HCT116 (cell line): ENCODE data around the gene ZNF516. TPM values are rescaled to one million over a fixed set of nuclear protein-coding genes. Genes with fewer than 3 reads are reported as not detected.

Experiments
- ATAC-seq: fragments of 200-7000 bp; cut with Tn5 transposase; 2 replicates; pipeline ENCODE4 v1.9.1; 2020; ENCODE audit warnings: mild to moderate bottlenecking, moderate library complexity
- BruUV-seq: library from RNA; stranded (reverse); fragments of 400-500 nt; replicated peaks from 2 replicates; lab custom pipeline; 2021; lab: Mats Ljungman, UMichigan
- CTCF ChIA-PET: fragments of 300-600 bp; sonication (Branson Sonifier 250); formaldehyde crosslinking; loops from one replicate; lab custom pipeline; 2021; ENCODE audit warnings: antibody characterized with exemption; lab: Charles Lee
- POLR2A ChIA-PET: fragments of 300-600, 350-600 bp; sonication (Branson Sonifier 250); formaldehyde crosslinking; loops from one replicate; lab custom pipeline; 2021; ENCODE audit warnings: antibody characterized with exemption; lab: Charles Lee
- RAD21 ChIA-PET, 2 experiments: fragments of 300-600 bp; sonication (Branson Sonifier 250); formaldehyde crosslinking; loops; one replicate each; lab custom pipeline; 2023; ENCODE audit warnings: low total read pairs in 2 of 2; ENCODE audit not compliant: uncharacterized antibody in 2 of 2, unreplicated experiment in 2 of 2, low non-redundant PET in 1 of 2; lab: Charles Lee
- DNase-seq: peaks from one replicate; pipeline ENCODE4 v3.0.0-alpha.2; 2010; ENCODE audit warnings: low read depth, low spot score
- H2AFZ ChIP-seq: fragments of 200-600 bp; shearing (Covaris generic), sonication (generic); 2 replicates; pipeline ENCODE4 v1.6.1; 2017; ENCODE audit warnings: low read depth, mixed run types, mixed read lengths, antibody characterized with exemption, low read length; ENCODE audit not compliant: poor library complexity, severe bottlenecking
- H3K27ac ChIP-seq: 2 replicates; pipeline ENCODE4 v1.5.1; 2012; ENCODE audit warnings: low read depth, low read length
- H3K27me3 ChIP-seq: fragments of 200-600 bp; sonication (generic); 2 replicates; pipeline ENCODE4 v1.6.1; 2016; ENCODE audit warnings: mixed run types, low read length, mixed read lengths; ENCODE audit not compliant: insufficient read depth
- H3K36me3 ChIP-seq, 2 experiments: fragments of 200-500 bp in 1 of 2; fragments of 200-600 bp in 1 of 2; sonication (Bioruptor generic) in 1 of 2; sonication (generic) in 1 of 2; 2 replicates each; pipeline versions ENCODE4 v1.5.1 to v1.6.1; 2014 to 2016; ENCODE audit warnings: low read length in 2 of 2, inconsistent platforms in 1 of 2, mixed read lengths in 1 of 2, mixed run types in 1 of 2; ENCODE audit not compliant: insufficient read depth in 2 of 2, control insufficient read depth in 1 of 2
- H3K4me1 ChIP-seq, 2 experiments: fragments of 200-600 bp in 1 of 2; sonication (generic) in 1 of 2; 2 replicates each; pipeline versions ENCODE4 v1.5.1 to v1.6.1; 2012 to 2017; ENCODE audit warnings: low read length in 2 of 2, inconsistent platforms in 1 of 2, mild to moderate bottlenecking in 1 of 2, mixed read lengths in 1 of 2, mixed run types in 1 of 2, moderate library complexity in 1 of 2; ENCODE audit not compliant: insufficient read depth in 2 of 2, control insufficient read depth in 1 of 2
- H3K4me2 ChIP-seq: fragments of 200-600 bp; sonication (generic); 2 replicates; pipeline ENCODE4 v1.6.1; 2017; ENCODE audit warnings: mixed run types, low read length, mixed read lengths
- H3K4me3 ChIP-seq, 2 experiments: fragments of 200-600 bp in 1 of 2; sonication (generic) in 1 of 2; replicated peaks in 1 of 2; 2 replicates each; pipeline ENCODE4 v1.5.1; 2011 to 2016; ENCODE audit warnings: low read length in 2 of 2, control low read depth in 1 of 2, low read depth in 1 of 2, mild to moderate bottlenecking in 1 of 2, mixed read lengths in 1 of 2, mixed run types in 1 of 2
- H3K79me2 ChIP-seq: fragments of 200-600 bp; sonication (generic); 2 replicates; pipeline ENCODE4 v1.6.1; 2017; ENCODE audit warnings: mild to moderate bottlenecking, mixed run types, low read length, moderate library complexity, mixed read lengths; ENCODE audit not compliant: insufficient read depth
- H3K9ac ChIP-seq: fragments of 200-600 bp; sonication (generic); 2 replicates; pipeline ENCODE4 v1.6.1; 2016; ENCODE audit warnings: low read length, mixed read lengths
- H3K9me2 ChIP-seq: fragments of 200-600 bp; sonication (generic), shearing (Covaris generic); 2 replicates; pipeline ENCODE4 v1.6.1; 2017; ENCODE audit warnings: mixed run types, mild to moderate bottlenecking, moderate library complexity; ENCODE audit not compliant: insufficient read depth
- H3K9me3 ChIP-seq, 2 experiments: fragments of 200-500 bp in 1 of 2; fragments of 200-600 bp in 1 of 2; sonication (Bioruptor generic) in 1 of 2; sonication (generic) in 1 of 2; 2 replicates each; pipeline ENCODE4 v1.6.1; 2014 to 2017; ENCODE audit warnings: low read length in 2 of 2, mixed read lengths in 2 of 2, inconsistent platforms in 1 of 2, low read depth in 1 of 2, mild to moderate bottlenecking in 1 of 2, mixed run types in 1 of 2, moderate library complexity in 1 of 2; ENCODE audit not compliant: control insufficient read depth in 1 of 2, insufficient read depth in 1 of 2
- H4K20me1 ChIP-seq: fragments of 200-600 bp; sonication (generic), shearing (Covaris generic); 2 replicates; pipeline ENCODE4 v1.6.1; 2017; ENCODE audit warnings: mixed run types, mild to moderate bottlenecking, moderate library complexity; ENCODE audit not compliant: insufficient read depth
- CBX3 ChIP-seq: IDR thresholded peaks from 2 replicates; pipeline ENCODE4 v1.6.1; 2012; ENCODE audit warnings: low read depth
- ELF1 ChIP-seq: IDR thresholded peaks from 2 replicates; pipeline ENCODE4 v1.6.1; 2012; ENCODE audit warnings: low read depth, borderline replicate concordance
- EZH2 ChIP-seq: fragments of 200-600 bp; sonication (generic); IDR thresholded peaks from 2 replicates; pipeline ENCODE4 v1.6.1; 2017; ENCODE audit warnings: antibody characterized with exemption, mixed run types
- EZH2phosphoT487 ChIP-seq: fragments of 200-600 bp; IDR thresholded peaks from 2 replicates; pipeline ENCODE4 v1.6.1; 2018; ENCODE audit warnings: antibody characterized with exemption, borderline replicate concordance
- JUND ChIP-seq: IDR thresholded peaks from 2 replicates; pipeline ENCODE4 v1.6.1; 2012
- POLR2A ChIP-seq: IDR thresholded peaks from 2 replicates; pipeline ENCODE4 v1.7.0; 2011; ENCODE audit warnings: borderline replicate concordance; ENCODE audit not compliant: insufficient read depth, insufficient read length; ENCODE audit errors: extremely low read depth
- SP1 ChIP-seq: IDR thresholded peaks from 2 replicates; pipeline ENCODE4 v1.6.1; 2012; ENCODE audit warnings: low read depth
- SRF ChIP-seq: IDR thresholded peaks from 2 replicates; pipeline ENCODE4 v1.6.1; 2012; ENCODE audit warnings: low read depth
- TCF7L2 ChIP-seq: IDR thresholded peaks from 2 replicates; pipeline ENCODE4 v1.7.0; 2011; ENCODE audit warnings: borderline replicate concordance, inconsistent platforms; ENCODE audit not compliant: insufficient read depth, insufficient read length; ENCODE audit errors: extremely low read depth
- ZFX ChIP-seq: fragments of 450-650 bp; IDR thresholded peaks from 2 replicates; pipeline ENCODE4 v1.6.1; 2017
- intact Hi-C: fragments of 100-400 bp; cut with micrococcal nuclease; formaldehyde crosslinking; loops from 2 replicates; pipeline ENCODE4 v1.10.0; 2022
- total RNA-seq: library from RNA; stranded (reverse); gene quantifications from one replicate; pipeline ENCODE4 v1.2.1, GENCODE V29; 2021; ENCODE audit not compliant: unreplicated experiment
- TF ChIP-seq, protein P1 (sequence below), 3 experiments: fragments of 200-600 bp in 1 of 3; sonication (generic) in 1 of 3; IDR thresholded peaks in 2 of 3; conservative IDR thresholded peaks in 1 of 3; 2 replicates each; pipeline ENCODE4 v1.5.1; 2012 to 2017; ENCODE audit warnings: low read depth in 2 of 3, low read length in 2 of 3, antibody characterized with exemption in 1 of 3, borderline replicate concordance in 1 of 3, control low read depth in 1 of 3, mild to moderate bottlenecking in 1 of 3, mixed read lengths in 1 of 3, mixed run types in 1 of 3, moderate library complexity in 1 of 3; ENCODE audit not compliant: insufficient read depth in 1 of 3
- TF ChIP-seq, protein P2 (sequence below): IDR thresholded peaks from 2 replicates; pipeline ENCODE4 v1.6.1; 2012

The ZNF516 gene
- total RNA-seq, 1 experiment from 2014 or later: 32.0 TPM

DNA sequence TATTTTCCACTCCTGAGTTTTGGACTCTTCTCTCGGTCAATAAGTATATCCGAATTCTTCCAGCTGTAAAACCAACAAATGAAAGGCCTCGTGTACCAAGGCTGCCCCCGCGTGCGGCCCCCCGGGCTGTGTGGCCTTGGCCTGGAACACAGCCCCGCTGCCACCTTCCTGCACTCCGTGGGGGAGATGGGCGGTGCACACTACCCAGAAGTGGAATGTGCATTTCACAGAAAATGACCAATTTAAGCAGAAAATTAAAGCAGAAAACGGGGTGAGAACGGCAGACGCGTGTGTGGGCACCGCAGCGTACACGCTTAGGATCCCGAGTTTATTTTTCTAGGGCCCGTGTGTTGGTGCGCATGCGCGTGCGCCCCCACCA, 34.4 kb upstream of the ZNF516 start:
- RAD21 ChIA-PET: no interaction called here
- Histone ChIP-seq H2AFZ (no peak overlapping the region), H3K4me3 (no peak overlapping the region), H3K27ac (no peak overlapping the region), H3K36me3 (no peaks in the 10 kb centered on the region), H3K9me2 (no peaks in the 10 kb centered on the region), H3K4me1 (0 out of 4 replicates have a peak, but pooled peaks cover 0 to 4% of the 10 kb centered on the region in 2 experiments), H3K79me2 (no peaks in the 10 kb centered on the region), H3K9me3 (no peaks in the 10 kb centered on the region), H3K27me3 (peaks cover 34% of the 10 kb centered on the region), H3K9ac (no peak overlapping the region), H4K20me1 (no peaks in the 10 kb centered on the region), H3K4me2 (no peak overlapping the region)
- no TSS peak for BruUV-seq
- no peak for TF ChIP-seq ELF1
- TF ChIP-seq, protein P1, sequence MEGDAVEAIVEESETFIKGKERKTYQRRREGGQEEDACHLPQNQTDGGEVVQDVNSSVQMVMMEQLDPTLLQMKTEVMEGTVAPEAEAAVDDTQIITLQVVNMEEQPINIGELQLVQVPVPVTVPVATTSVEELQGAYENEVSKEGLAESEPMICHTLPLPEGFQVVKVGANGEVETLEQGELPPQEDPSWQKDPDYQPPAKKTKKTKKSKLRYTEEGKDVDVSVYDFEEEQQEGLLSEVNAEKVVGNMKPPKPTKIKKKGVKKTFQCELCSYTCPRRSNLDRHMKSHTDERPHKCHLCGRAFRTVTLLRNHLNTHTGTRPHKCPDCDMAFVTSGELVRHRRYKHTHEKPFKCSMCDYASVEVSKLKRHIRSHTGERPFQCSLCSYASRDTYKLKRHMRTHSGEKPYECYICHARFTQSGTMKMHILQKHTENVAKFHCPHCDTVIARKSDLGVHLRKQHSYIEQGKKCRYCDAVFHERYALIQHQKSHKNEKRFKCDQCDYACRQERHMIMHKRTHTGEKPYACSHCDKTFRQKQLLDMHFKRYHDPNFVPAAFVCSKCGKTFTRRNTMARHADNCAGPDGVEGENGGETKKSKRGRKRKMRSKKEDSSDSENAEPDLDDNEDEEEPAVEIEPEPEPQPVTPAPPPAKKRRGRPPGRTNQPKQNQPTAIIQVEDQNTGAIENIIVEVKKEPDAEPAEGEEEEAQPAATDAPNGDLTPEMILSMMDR (IDR thresholded peaks at IDR 0.05 in 2 of 3, conservative IDR thresholded peaks at IDR 0.05 in 1 of 3; ENCODE audit: borderline replicate concordance in 1 of 3, insufficient read depth in 1 of 3, low read depth in 2 of 3, low read length in 2 of 3): no peak
- TF ChIP-seq, protein P2, sequence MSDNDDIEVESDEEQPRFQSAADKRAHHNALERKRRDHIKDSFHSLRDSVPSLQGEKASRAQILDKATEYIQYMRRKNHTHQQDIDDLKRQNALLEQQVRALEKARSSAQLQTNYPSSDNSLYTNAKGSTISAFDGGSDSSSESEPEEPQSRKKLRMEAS: no peak
- DNase-seq: no peak
- POLR2A ChIA-PET: no interaction called here
- no peak for ATAC-seq
- intact Hi-C loops: no loop called here
- CTCF ChIA-PET: no interaction called here

DNA sequence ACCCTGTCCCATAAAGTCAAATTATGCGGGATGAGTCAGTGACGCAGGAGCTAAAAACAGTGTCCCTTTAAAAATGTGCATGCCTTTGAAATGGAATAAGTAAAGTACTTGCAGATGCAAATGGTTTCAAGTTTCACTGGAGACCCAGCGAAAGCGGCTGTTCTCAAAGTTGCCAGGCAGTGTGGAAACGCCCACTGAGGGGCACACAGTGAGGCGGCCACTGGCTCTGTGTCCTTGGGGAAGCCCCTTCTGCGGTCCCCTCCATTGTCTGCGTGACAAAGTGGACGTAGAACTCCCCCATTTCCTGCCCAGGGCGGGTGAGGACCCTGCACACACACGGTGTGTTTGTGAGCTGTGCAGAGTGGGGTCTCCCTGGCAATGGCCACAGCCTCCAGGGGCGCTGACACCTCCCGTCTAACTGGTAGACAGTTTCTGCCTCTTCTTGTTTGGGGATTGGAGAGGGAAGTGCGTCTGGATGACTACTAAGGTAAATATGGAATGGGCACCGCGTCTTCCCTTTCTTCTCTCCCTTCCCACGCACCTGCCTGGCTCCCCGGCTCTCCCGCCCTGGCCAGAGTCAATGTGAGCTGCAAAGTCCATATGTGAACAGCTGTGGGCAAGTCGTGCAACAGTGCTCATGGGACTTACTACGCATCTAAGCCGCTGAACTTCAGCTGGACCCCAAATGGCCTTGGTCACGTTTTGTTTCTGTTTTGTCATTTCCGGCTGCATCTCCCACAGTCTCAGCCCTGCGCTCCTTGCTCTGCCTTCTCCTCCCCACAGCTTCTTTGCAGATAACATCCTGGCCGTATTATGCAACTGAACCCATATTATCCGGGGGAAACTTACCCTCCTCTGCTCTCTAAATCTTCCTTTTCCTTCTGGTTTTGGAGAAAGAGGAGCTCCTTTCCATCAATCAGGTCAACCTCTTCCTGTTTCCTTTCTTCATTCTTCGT, 33.7 kb upstream of the ZNF516 start:
- POLR2A ChIA-PET: no interaction called here
- peaks cover 36% of the 10 kb centered on the region for H3K27me3 ChIP-seq
- TF ChIP-seq CBX3 (no peak), EZH2phosphoT487 (no peak), SP1 (no peak), POLR2A (no peak), SRF (no peak), JUND (no peak), ZFX (no peak), ELF1 (no peak), TCF7L2 (no peak), EZH2 (no peak)
- TF ChIP-seq, protein P1 (IDR thresholded peaks at IDR 0.05 in 2 of 3, conservative IDR thresholded peaks at IDR 0.05 in 1 of 3; ENCODE audit: borderline replicate concordance in 1 of 3, insufficient read depth in 1 of 3, low read depth in 2 of 3, low read length in 2 of 3): no peak
- TF ChIP-seq, all 23 proteins: peak for 0
- no peaks in the 10 kb centered on the region for H3K36me3 ChIP-seq
- H3K4me2 ChIP-seq: no peak overlapping the region
- intact Hi-C loops: no loop called here
- H3K9ac ChIP-seq: no peak overlapping the region
- no peaks in the 10 kb centered on the region for H3K79me2 ChIP-seq
- DNase-seq (no peak), ATAC-seq (no peak)
- ChIA-PET RAD21 (no interaction called here), CTCF (no interaction called here)
- BruUV-seq: no TSS peak
- H3K4me1 ChIP-seq: 0 out of 4 replicates have a peak, but pooled peaks cover 0 to 4% of the 10 kb centered on the region in 2 experiments
- H3K9me3 ChIP-seq: no peaks in the 10 kb centered on the region
- H3K9me2 ChIP-seq: no peaks in the 10 kb centered on the region
- no peaks in the 10 kb centered on the region for H4K20me1 ChIP-seq
- H2AFZ ChIP-seq: no peak overlapping the region
- no peak overlapping the region for H3K27ac ChIP-seq
- no peak overlapping the region for H3K4me3 ChIP-seq
